Measurements from ENCODE around the gene GPR37. TPM values are rescaled to one million over a fixed set of nuclear protein-coding genes. Genes with fewer than 3 reads are reported as not detected.

GPR37 gene
- polyA plus RNA-seq, 1 of the 3 experiments (the other 2 are of a cell fraction), result 0.03 TPM

- no peaks in the 10 kb centered on the region for H3K9me3 ChIP-seq
- no peak overlapping the region for H3K27ac ChIP-seq (ENCODE audit: low read depth in 2 of 2, low read length in 1 of 2)
- no peak for TF ChIP-seq EZH2phosphoT487 (IDR thresholded peaks at IDR 0.05; ENCODE audit: borderline replicate concordance, low read depth)
- TF ChIP-seq GATA2 (CRISPR knock-in tag; IDR thresholded peaks at IDR 0.05), result no peak
- no peak for TF ChIP-seq USF2 (IDR thresholded peaks at IDR 0.05; ENCODE audit: borderline replicate concordance, low read depth, low read length)
- TF ChIP-seq CTCF (IDR thresholded peaks at IDR 0.05), result no peak
- TF ChIP-seq RXRA (IDR thresholded peaks at IDR 0.05; ENCODE audit: borderline replicate concordance, low read depth), result no peak
- TF ChIP-seq EP300 (IDR thresholded peaks at IDR 0.05; ENCODE audit: borderline replicate concordance in 1 of 2, low read depth in 1 of 2, low read length in 1 of 2), result no peak
- TF ChIP-seq TAF1 (IDR thresholded peaks at IDR 0.05; ENCODE audit: borderline replicate concordance, low read depth, low read length), result no peak
- no peak for TF ChIP-seq PBX3 (IDR thresholded peaks at IDR 0.05)
- no peak for TF ChIP-seq RCOR1 (IDR thresholded peaks at IDR 0.05; ENCODE audit: low read length)
- TF ChIP-seq NFIC (IDR thresholded peaks at IDR 0.05; ENCODE audit: borderline replicate concordance), result no peak
- no peak for TF ChIP-seq RAD21 (IDR thresholded peaks at IDR 0.05; ENCODE audit: low read length)
- ChIA-PET CTCF (interaction anchor here (0.6 to 2.7 kb wide), 7 partner anchors 12 to 920 kb away, joined by 3 to 11 read pairs (median 4); no protein-coding TSS in a partner anchor), POLR2A (no interaction called here)
- no peak overlapping the region for H2AFZ ChIP-seq (ENCODE audit: low read depth)
- H3F3A ChIP-seq (replicated peaks; ENCODE audit: insufficient read depth), result no peaks in the 10 kb centered on the region
- no peak for DNase-seq
- 0 out of 2 replicates have a peak, but pooled peaks cover 2% of the 10 kb centered on the region for H3K9me2 ChIP-seq
- WGBS (ENCODE audit: low lambda C conversion rate), result 60% methylated on average over 4 of the region's 4 CpGs
- no peaks in the 10 kb centered on the region for H3K79me2 ChIP-seq (ENCODE audit: insufficient read depth)
- H3K36me3 ChIP-seq (replicated peaks in 1 of 2; ENCODE audit: control insufficient read depth in 1 of 2, insufficient read depth in 2 of 2, low read length in 1 of 2), result no peaks in the 10 kb centered on the region
- no peak overlapping the region for H3K4me2 ChIP-seq
- H3K9ac ChIP-seq, result no peak overlapping the region
- H4K20me1 ChIP-seq (ENCODE audit: insufficient read depth), result no peaks in the 10 kb centered on the region
- no peak overlapping the region for H3K4me3 ChIP-seq (ENCODE audit: low read depth in 2 of 2, low read length in 1 of 2)
- peaks cover 0 to 5% of the 10 kb centered on the region in 2 experiments; a peak in 2 of 4 replicates for H3K4me1 ChIP-seq (ENCODE audit: control insufficient read depth in 1 of 2, insufficient read depth in 2 of 2, low read depth in 1 of 2, low read length in 1 of 2)
- H3K27me3 ChIP-seq (ENCODE audit: insufficient read depth), result no peaks in the 10 kb centered on the region
These were observed 25.8 kb upstream of the GPR37 start for GRCh38 chr7:124791426-124791825.

- H3K36me3 ChIP-seq (replicated peaks in 1 of 2; ENCODE audit: control insufficient read depth in 1 of 2, insufficient read depth in 2 of 2, low read length in 1 of 2), result no peaks in the 10 kb centered on the region
- H3K4me1 ChIP-seq (ENCODE audit: control insufficient read depth in 1 of 2, insufficient read depth in 2 of 2, low read depth in 1 of 2, low read length in 1 of 2), result peaks cover 0 to 5% of the 10 kb centered on the region in 2 experiments; a peak in 2 of 4 replicates
- H4K20me1 ChIP-seq (ENCODE audit: insufficient read depth), result no peaks in the 10 kb centered on the region
- no peaks in the 10 kb centered on the region for H3F3A ChIP-seq (replicated peaks; ENCODE audit: insufficient read depth)
- no peak for DNase-seq
- H3K4me3 ChIP-seq (ENCODE audit: low read depth in 2 of 2, low read length in 1 of 2), result no peak overlapping the region
- POLR2A ChIA-PET, result no interaction called here
- H2AFZ ChIP-seq (ENCODE audit: low read depth), result no peak overlapping the region
- no peak for TF ChIP-seq EP300 (IDR thresholded peaks at IDR 0.05; ENCODE audit: borderline replicate concordance in 1 of 2, low read depth in 1 of 2, low read length in 1 of 2)
- no peak for TF ChIP-seq ELF1 (IDR thresholded peaks at IDR 0.05)
- no peak for TF ChIP-seq RCOR1 (IDR thresholded peaks at IDR 0.05; ENCODE audit: low read length)
- TF ChIP-seq TCF12 (IDR thresholded peaks at IDR 0.05), result no peak
- TF ChIP-seq USF2 (IDR thresholded peaks at IDR 0.05; ENCODE audit: borderline replicate concordance, low read depth, low read length), result no peak
- no peak for TF ChIP-seq SIN3A (IDR thresholded peaks at IDR 0.05; ENCODE audit: borderline replicate concordance, low read depth, low read length)
- no peak for TF ChIP-seq FOSL2 (IDR thresholded peaks at IDR 0.05; ENCODE audit: borderline replicate concordance, low read depth)
- no peak for TF ChIP-seq JUND (IDR thresholded peaks at IDR 0.05)
- no peak for TF ChIP-seq PBX3 (IDR thresholded peaks at IDR 0.05)
- no peak for TF ChIP-seq RAD21 (IDR thresholded peaks at IDR 0.05; ENCODE audit: low read length)
- no peak for TF ChIP-seq GATA2 (CRISPR knock-in tag; IDR thresholded peaks at IDR 0.05)
- no peak for TF ChIP-seq FOXJ3 (CRISPR knock-in tag; IDR thresholded peaks at IDR 0.05)
- TF ChIP-seq, protein P1, sequence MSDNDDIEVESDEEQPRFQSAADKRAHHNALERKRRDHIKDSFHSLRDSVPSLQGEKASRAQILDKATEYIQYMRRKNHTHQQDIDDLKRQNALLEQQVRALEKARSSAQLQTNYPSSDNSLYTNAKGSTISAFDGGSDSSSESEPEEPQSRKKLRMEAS (IDR thresholded peaks at IDR 0.05; ENCODE audit: low read depth), result no peak
- TF ChIP-seq YY1 (IDR thresholded peaks at IDR 0.05; ENCODE audit: low read depth), result no peak
- TF ChIP-seq EZH2phosphoT487 (IDR thresholded peaks at IDR 0.05; ENCODE audit: borderline replicate concordance, low read depth), result no peak
- TF ChIP-seq MEF2A (IDR thresholded peaks at IDR 0.05; ENCODE audit: borderline replicate concordance, low read depth), result no peak
- H3K27me3 ChIP-seq (ENCODE audit: insufficient read depth), result no peaks in the 10 kb centered on the region
- no peaks in the 10 kb centered on the region for H3K9me3 ChIP-seq
- H3K27ac ChIP-seq (ENCODE audit: low read depth in 2 of 2, low read length in 1 of 2), result no peak overlapping the region
- H3K4me2 ChIP-seq, result no peak overlapping the region
- CTCF ChIA-PET, result interaction anchor here (0.6 to 2.7 kb wide), 7 partner anchors 33 to 919 kb away, joined by 3 to 11 read pairs (median 3); no protein-coding TSS in a partner anchor
- 52% methylated on average over 6 of the region's 6 CpGs for WGBS (ENCODE audit: low lambda C conversion rate)
- H3K9me2 ChIP-seq, result 0 out of 2 replicates have a peak, but pooled peaks cover 1% of the 10 kb centered on the region
- H3K79me2 ChIP-seq (ENCODE audit: insufficient read depth), result no peaks in the 10 kb centered on the region
- no peak overlapping the region for H3K9ac ChIP-seq
These were observed 25.1 kb upstream of the GPR37 start for GRCh38 chr7:124790645-124791044.

Measured in SK-N-SH (cell line).